Activated CD8-positive, alpha-beta T cell treated with anti-CD3 and anti-CD28 coated beads for 36 hours (primary cell): Measurements from ENCODE around the gene CLCN2. TPM values are rescaled to one million over a fixed set of nuclear protein-coding genes. Genes with fewer than 3 reads are reported as not detected.

Experiments used
- ATAC-seq: fragments of 200-7000 bp; cut with Tn5 transposase; one replicate; pipeline ENCODE4 v1.10.0; 2021; ENCODE audit warnings: mild to moderate bottlenecking, moderate library complexity
- CTCF ChIA-PET: fragments of 350-600 bp; sonication (Branson Sonifier 250); formaldehyde crosslinking; loops from one replicate; lab custom pipeline; 2021; ENCODE audit warnings: antibody characterized with exemption; lab: Charles Lee
- POLR2A ChIA-PET: fragments of 350-600 bp; sonication (Branson Sonifier 250); formaldehyde crosslinking; loops from one replicate; lab custom pipeline; 2021; ENCODE audit warnings: antibody characterized with exemption; lab: Charles Lee
- DNase-seq: peaks from one replicate; pipeline ENCODE4 v3.0.0-alpha.2; 2020
- H3K27ac Mint-ChIP-seq: one replicate; pipeline ENCODE4 v1.8.0; 2021; ENCODE audit warnings: mild to moderate bottlenecking, mixed read lengths
- H3K27me3 Mint-ChIP-seq: one replicate; pipeline ENCODE4 v1.8.0; 2021; ENCODE audit warnings: mixed read lengths
- H3K36me3 Mint-ChIP-seq: one replicate; pipeline ENCODE4 v1.8.0; 2021; ENCODE audit warnings: low read depth, mixed read lengths
- H3K4me1 Mint-ChIP-seq: one replicate; pipeline ENCODE4 v1.8.0; 2021; ENCODE audit warnings: low read depth, mixed read lengths
- H3K4me3 Mint-ChIP-seq: one replicate; pipeline ENCODE4 v1.8.0; 2021; ENCODE audit warnings: mild to moderate bottlenecking, moderate library complexity, mixed read lengths
- H3K9me3 Mint-ChIP-seq: one replicate; pipeline ENCODE4 v1.8.0; 2021; ENCODE audit warnings: mixed read lengths
- CTCF ChIP-seq: fragments of 200-600 bp; IDR thresholded peaks from one replicate; pipeline ENCODE4 v1.8.0; 2022; ENCODE audit warnings: antibody characterized with exemption, mild to moderate bottlenecking
- intact Hi-C: fragments of 100-400 bp; cut with micrococcal nuclease; formaldehyde crosslinking; loops from one replicate; pipeline ENCODE4 v1.10.0; 2022
- total RNA-seq, 2 experiments: library from RNA; stranded (reverse); gene quantifications; one replicate each; pipeline ENCODE4 v1.2.3, GENCODE V29; 2021

Gene CLCN2
- total RNA-seq, 2 experiments from 2014 or later, result 4.0 to 4.2 TPM

- no peaks in the 10 kb centered on the region for H3K36me3 Mint-ChIP-seq
- no peak overlapping the region for H3K27ac Mint-ChIP-seq
- no peak for TF ChIP-seq CTCF
- intact Hi-C loops, result no loop called here
- DNase-seq (no peak), ATAC-seq (no peak)
- H3K4me3 Mint-ChIP-seq, result no peak overlapping the region
- H3K4me1 Mint-ChIP-seq, result peaks cover 4% of the 10 kb centered on the region
- POLR2A ChIA-PET, result interaction anchor here (2.1 kb wide), 1 partner anchor 10 kb away, joined by 11 read pairs; the partner anchor contains the start of genes CLCN2 and POLR2H
- no peaks in the 10 kb centered on the region for H3K27me3 Mint-ChIP-seq
- CTCF ChIA-PET, result interaction anchor here (2.0 kb wide), 1 partner anchor 20 kb away, joined by 6 read pairs; no protein-coding TSS in a partner anchor
- H3K9me3 Mint-ChIP-seq, result no peaks in the 10 kb centered on the region
Measured at GRCh38 chr3:184351511-184352148, 9.8 kb downstream of the CLCN2 start.

- intact Hi-C loops, result no loop called here
- Mint-ChIP-seq H3K36me3 (no peaks in the 10 kb centered on the region), H3K27ac (no peak overlapping the region), H3K4me3 (no peak overlapping the region), H3K4me1 (peaks cover 4% of the 10 kb centered on the region), H3K27me3 (no peaks in the 10 kb centered on the region), H3K9me3 (no peaks in the 10 kb centered on the region)
- no peak for DNase-seq
- ChIA-PET CTCF (interaction anchor here (1.0 kb wide), 1 partner anchor 193 kb away, joined by 3 read pairs; no protein-coding TSS in a partner anchor), POLR2A (interaction anchor here (0.7 to 2.1 kb wide), 2 partner anchors 11 to 27 kb away, joined by 3 to 11 read pairs; partner anchors contain the start of genes CLCN2 and POLR2H)
- ATAC-seq, result no peak
- TF ChIP-seq CTCF, result no peak
Measured at GRCh38 chr3:184350618-184351017, 10.8 kb downstream of the CLCN2 start.

GRCh38 chr3:184349563-184350470, 11.6 kb downstream of the CLCN2 start:
- Mint-ChIP-seq H3K27ac (no peak overlapping the region), H3K9me3 (no peaks in the 10 kb centered on the region), H3K4me1 (peaks cover 4% of the 10 kb centered on the region), H3K36me3 (no peaks in the 10 kb centered on the region), H3K4me3 (no peak overlapping the region), H3K27me3 (no peaks in the 10 kb centered on the region)
- no peak for TF ChIP-seq CTCF
- intact Hi-C loops, result no loop called here
- CTCF ChIA-PET, result interaction anchor here (1.0 kb wide), 1 partner anchor 194 kb away, joined by 3 read pairs; no protein-coding TSS in a partner anchor
- ATAC-seq (no peak), DNase-seq (no peak)
- POLR2A ChIA-PET, result no interaction called here

- Mint-ChIP-seq H3K4me3 (no peak overlapping the region), H3K27me3 (no peaks in the 10 kb centered on the region), H3K36me3 (no peaks in the 10 kb centered on the region), H3K27ac (no peak overlapping the region), H3K9me3 (no peaks in the 10 kb centered on the region), H3K4me1 (no peaks in the 10 kb centered on the region)
- intact Hi-C loops, result no loop called here
- TF ChIP-seq CTCF, result no peak
- ChIA-PET POLR2A (interaction anchor here (1.1 to 1.9 kb wide), 4 partner anchors 12 to 32 kb away, joined by 5 to 10 read pairs (median 6); no protein-coding TSS in a partner anchor), CTCF (no interaction called here)
- ATAC-seq, result no peak
- DNase-seq, result no peak
Measured at GRCh38 chr3:184348057-184348382, 13.4 kb downstream of the CLCN2 start.
